ENCODE results near the gene ACTBL2.

ACTBL2 gene

GRCh38 chr5:57492632-57493031 is 10.0 kb upstream of the ACTBL2 start:
- no peak overlapping the region for H3K4me3 ChIP-seq (ENCODE audit: low read depth, low read length)
- TF ChIP-seq, protein P1, sequence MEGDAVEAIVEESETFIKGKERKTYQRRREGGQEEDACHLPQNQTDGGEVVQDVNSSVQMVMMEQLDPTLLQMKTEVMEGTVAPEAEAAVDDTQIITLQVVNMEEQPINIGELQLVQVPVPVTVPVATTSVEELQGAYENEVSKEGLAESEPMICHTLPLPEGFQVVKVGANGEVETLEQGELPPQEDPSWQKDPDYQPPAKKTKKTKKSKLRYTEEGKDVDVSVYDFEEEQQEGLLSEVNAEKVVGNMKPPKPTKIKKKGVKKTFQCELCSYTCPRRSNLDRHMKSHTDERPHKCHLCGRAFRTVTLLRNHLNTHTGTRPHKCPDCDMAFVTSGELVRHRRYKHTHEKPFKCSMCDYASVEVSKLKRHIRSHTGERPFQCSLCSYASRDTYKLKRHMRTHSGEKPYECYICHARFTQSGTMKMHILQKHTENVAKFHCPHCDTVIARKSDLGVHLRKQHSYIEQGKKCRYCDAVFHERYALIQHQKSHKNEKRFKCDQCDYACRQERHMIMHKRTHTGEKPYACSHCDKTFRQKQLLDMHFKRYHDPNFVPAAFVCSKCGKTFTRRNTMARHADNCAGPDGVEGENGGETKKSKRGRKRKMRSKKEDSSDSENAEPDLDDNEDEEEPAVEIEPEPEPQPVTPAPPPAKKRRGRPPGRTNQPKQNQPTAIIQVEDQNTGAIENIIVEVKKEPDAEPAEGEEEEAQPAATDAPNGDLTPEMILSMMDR (IDR thresholded peaks at IDR 0.05; ENCODE audit: low read depth, low read length): no peak

DNA sequence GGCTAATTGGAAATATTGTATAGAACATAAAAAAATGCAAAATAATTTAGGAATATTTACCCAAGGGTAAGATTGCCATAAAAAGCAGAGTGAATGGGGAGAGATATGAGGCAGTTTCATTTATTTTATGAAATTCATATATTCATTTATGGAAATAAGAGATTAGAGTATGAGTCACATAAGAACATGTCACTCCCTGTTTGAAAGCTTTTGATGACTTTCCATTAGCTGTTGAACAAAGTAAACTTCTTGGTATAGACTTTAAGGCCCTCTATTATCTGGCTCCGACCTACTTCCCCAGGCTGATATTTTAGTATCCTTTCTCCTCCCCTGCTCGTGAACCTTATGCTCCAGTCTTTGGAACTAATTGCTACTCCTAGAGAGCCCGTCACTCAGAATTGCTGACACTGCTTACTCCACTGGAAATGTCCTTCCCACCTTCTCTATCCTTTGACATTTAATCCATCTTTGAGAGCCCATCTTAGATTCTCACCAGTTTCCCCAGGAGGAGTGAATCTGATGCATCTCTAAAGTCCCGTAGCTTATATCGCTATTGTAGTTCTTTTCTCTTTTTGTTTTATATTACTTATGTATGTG is 8.9 kb upstream of the ACTBL2 start:
- TF ChIP-seq, protein P1 (IDR thresholded peaks at IDR 0.05; ENCODE audit: low read depth, low read length): no peak
- no peak overlapping the region for H3K4me3 ChIP-seq (ENCODE audit: low read depth, low read length)

GRCh38 chr5:57488215-57488955 is 5.8 kb upstream of the ACTBL2 start:
- TF ChIP-seq, protein P1 (IDR thresholded peaks at IDR 0.05; ENCODE audit: low read depth, low read length): no peak
- H3K4me3 ChIP-seq (ENCODE audit: low read depth, low read length): no peak overlapping the region

- H3K4me3 ChIP-seq (ENCODE audit: low read depth, low read length): no peak overlapping the region
- TF ChIP-seq, protein P1 (IDR thresholded peaks at IDR 0.05; ENCODE audit: low read depth, low read length): no peak
These were observed 3.5 kb upstream of the ACTBL2 start for GRCh38 chr5:57486027-57486602.

GRCh38 chr5:57478826-57479225 is 3.8 kb downstream of the ACTBL2 start:
- TF ChIP-seq, protein P1 (IDR thresholded peaks at IDR 0.05; ENCODE audit: low read depth, low read length): no peak
- no peak overlapping the region for H3K4me3 ChIP-seq (ENCODE audit: low read depth, low read length)

DNA sequence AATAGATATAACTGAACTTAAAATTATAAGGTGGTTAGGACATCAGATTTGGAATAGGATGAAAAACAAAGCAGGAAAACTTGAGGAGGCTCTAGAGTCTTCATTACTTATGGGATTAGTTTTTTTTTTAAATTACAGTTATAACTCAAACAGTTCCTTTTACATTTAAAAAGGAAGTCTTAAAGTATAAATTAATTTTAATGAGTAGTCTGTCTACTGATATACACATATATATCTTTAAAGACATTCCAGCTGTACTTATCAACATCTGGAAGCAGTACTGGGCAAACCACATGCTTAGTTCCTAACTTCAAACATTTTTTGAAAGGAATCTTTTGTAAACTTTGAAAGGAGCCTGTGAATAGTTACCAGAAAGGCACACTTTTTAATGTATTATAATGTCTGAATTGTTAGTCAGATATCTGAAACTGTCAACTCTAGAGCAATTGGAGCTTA is 6.0 kb downstream of the ACTBL2 start:
- TF ChIP-seq, protein P1 (IDR thresholded peaks at IDR 0.05; ENCODE audit: low read depth, low read length): no peak
- no peak overlapping the region for H3K4me3 ChIP-seq (ENCODE audit: low read depth, low read length)

DNA sequence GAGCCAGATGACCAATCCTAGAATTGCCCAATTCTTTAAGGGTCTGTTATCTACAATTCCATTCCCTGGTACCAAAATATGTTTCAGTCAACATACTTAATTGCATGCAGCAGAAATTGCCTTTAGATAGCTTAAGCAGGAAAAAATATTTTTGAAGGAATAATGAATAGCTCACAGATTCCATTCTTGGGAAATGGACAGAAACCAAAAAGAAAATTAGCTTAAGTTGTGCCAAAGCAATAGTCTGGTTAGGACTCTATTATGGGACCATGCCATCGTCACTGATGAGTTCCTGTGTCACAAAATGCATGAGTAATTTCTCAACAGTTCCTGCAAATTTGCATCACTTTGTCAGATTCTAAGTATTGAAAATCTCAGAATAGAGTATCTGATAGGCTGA is 12.3 kb downstream of the ACTBL2 start:
- TF ChIP-seq, protein P1 (IDR thresholded peaks at IDR 0.05; ENCODE audit: low read depth, low read length): no peak
- no peak overlapping the region for H3K4me3 ChIP-seq (ENCODE audit: low read depth, low read length)
